Small intestine (tissue), 7 donors: ENCODE results near the gene HOXD12. TPM values are rescaled to one million over a fixed set of nuclear protein-coding genes. Genes with fewer than 3 reads are reported as not detected.

Source experiments
- DNase-seq, 2 donors: peaks; one replicate each; pipeline versions ENCODE4 v3.0.0 to v3.0.0-alpha.2; 2013
- FAIRE-seq: peaks from 2 replicates; lab custom pipeline; 2012; peaks lifted over from hg19 to GRCh38; lab: Jason Lieb, UNC
- H3K27ac ChIP-seq, 3 donors: one replicate each; pipeline ENCODE4 v1.5.1; 2013; ENCODE audit warnings: low read length in 2 of 3, mild to moderate bottlenecking in 2 of 3, control low read depth in 1 of 3, inconsistent platforms in 1 of 3, low read depth in 1 of 3, moderate library complexity in 1 of 3
- H3K27me3 ChIP-seq, 3 donors: one replicate each; pipeline ENCODE4 v1.6.1; 2013; ENCODE audit warnings: low read length in 3 of 3, inconsistent platforms in 1 of 3; ENCODE audit not compliant: control insufficient read depth in 3 of 3, insufficient read depth in 3 of 3
- H3K36me3 ChIP-seq, 3 donors: one replicate each; pipeline ENCODE4 v1.6.1; 2013; ENCODE audit warnings: low read length in 3 of 3, inconsistent platforms in 1 of 3, low read depth in 1 of 3, mild to moderate bottlenecking in 1 of 3, moderate library complexity in 1 of 3; ENCODE audit not compliant: control insufficient read depth in 3 of 3, insufficient read depth in 2 of 3
- H3K4me1 ChIP-seq, 3 donors: one replicate each; pipeline ENCODE4 v1.6.1; 2013; ENCODE audit warnings: low read length in 2 of 3, inconsistent platforms in 1 of 3, low read depth in 1 of 3, mild to moderate bottlenecking in 1 of 3, moderate library complexity in 1 of 3; ENCODE audit not compliant: control insufficient read depth in 3 of 3, insufficient read depth in 2 of 3
- H3K4me3 ChIP-seq, 3 donors: one replicate each; pipeline ENCODE4 v1.5.1; 2013; ENCODE audit warnings: low read length in 3 of 3, control low read depth in 1 of 3, inconsistent platforms in 1 of 3, low read depth in 1 of 3, mild to moderate bottlenecking in 1 of 3, moderate library complexity in 1 of 3
- H3K9me3 ChIP-seq, 2 donors: one replicate each; pipeline ENCODE4 v1.6.1; 2013; ENCODE audit warnings: low read depth in 1 of 2, low read length in 1 of 2; ENCODE audit not compliant: control insufficient read depth in 2 of 2, insufficient read depth in 1 of 2
- WGBS, 3 donors: extraction: QIAGEN DNeasy Blood & Tissue Kit; methylation state at CpG; one replicate each; pipeline ENCODE4 v1.1.7; 2013; 5-methylcytosine and 5-hydroxymethylcytosine counted together
- polyA plus RNA-seq, 4 donors: library from polyadenylated mRNA; stranded (reverse) in 3 of 4; unstranded in 1 of 4; fragments of 200-250 nt in 3 of 4; fragments of 120-200 nt in 1 of 4; gene quantifications; one replicate each; pipeline versions ENCODE4 v1.2.1 to v1.2.3, GENCODE V29; 2013
- donor health status: healthy with polysubstance abuse.
- donor health status: control.
- donor health status: control.
- donor health status: Bipolar disorder and iron deficiency.
- donor health status: healthy.

HOXD12 gene
- polyA plus RNA-seq, 4 donors = not detected

GRCh38 chr2:176121190-176122051 lies 21.8 kb downstream of the HOXD12 start:
- no peak overlapping the region for H3K4me3 ChIP-seq
- WGBS, 3 donors = 9 to 19% (median 10%) methylated on average over 40 to 53 of the region's 53 CpGs
- DNase-seq = no peak

DNA sequence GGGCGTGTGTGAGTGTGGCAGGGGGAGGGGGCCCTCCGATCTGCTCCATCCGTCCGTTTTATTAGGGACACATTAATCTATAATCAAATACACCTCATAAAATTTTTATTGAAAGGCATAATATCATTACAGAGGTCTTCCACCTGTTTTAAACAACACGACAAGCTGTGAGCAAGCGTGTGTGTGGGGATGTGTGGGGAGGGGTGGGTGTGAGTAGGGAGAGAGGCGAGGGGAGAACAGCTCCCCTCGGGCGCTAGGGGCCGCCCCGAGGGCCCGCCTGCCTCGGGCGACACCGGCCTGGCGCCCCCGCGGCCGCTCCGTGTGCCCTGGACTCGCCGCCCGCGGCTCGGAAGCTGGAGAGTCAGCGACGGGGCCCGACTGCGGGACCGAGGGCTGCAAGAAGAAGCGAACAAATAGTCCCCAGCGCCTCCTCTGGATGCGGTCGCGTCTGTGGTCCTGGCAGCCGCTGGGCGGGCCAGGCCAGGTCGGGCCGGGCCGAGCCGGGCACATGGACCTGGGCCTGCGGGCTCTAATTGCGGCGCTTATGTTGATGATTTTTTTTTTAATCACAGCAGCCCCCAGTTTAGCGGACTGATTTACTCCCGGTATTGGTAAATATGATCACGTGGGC lies 22.6 kb downstream of the HOXD12 start:
- Histone ChIP-seq H3K27ac (no peak overlapping the region), H3K36me3 (no peaks in the 10 kb centered on the region), H3K4me3 (peak overlapping the region; percentile 27 to 59 (median 30)), H3K27me3 (peaks cover 13 to 95% (median 64%) of the 10 kb centered on the region in 3 donors), H3K4me1 (no peaks in the 10 kb centered on the region), H3K9me3 (peaks cover 0 to 4% of the 10 kb centered on the region in 2 donors)
- DNase-seq = no peak
- WGBS, 3 donors = 2 to 5% (median 5%) methylated on average over 24 to 47 of the region's 47 CpGs
- FAIRE-seq = no peak

More at GRCh38 chr2:176121190-176122051, 21.8 kb downstream of the HOXD12 start:
- Histone ChIP-seq H3K27me3 (peaks cover 20 to 95% (median 72%) of the 10 kb centered on the region in 3 donors), H3K4me1 (no peaks in the 10 kb centered on the region), H3K9me3 (peaks cover 0 to 4% of the 10 kb centered on the region in 2 donors), H3K36me3 (no peaks in the 10 kb centered on the region), H3K27ac (no peak overlapping the region)
- FAIRE-seq = no peak

DNA sequence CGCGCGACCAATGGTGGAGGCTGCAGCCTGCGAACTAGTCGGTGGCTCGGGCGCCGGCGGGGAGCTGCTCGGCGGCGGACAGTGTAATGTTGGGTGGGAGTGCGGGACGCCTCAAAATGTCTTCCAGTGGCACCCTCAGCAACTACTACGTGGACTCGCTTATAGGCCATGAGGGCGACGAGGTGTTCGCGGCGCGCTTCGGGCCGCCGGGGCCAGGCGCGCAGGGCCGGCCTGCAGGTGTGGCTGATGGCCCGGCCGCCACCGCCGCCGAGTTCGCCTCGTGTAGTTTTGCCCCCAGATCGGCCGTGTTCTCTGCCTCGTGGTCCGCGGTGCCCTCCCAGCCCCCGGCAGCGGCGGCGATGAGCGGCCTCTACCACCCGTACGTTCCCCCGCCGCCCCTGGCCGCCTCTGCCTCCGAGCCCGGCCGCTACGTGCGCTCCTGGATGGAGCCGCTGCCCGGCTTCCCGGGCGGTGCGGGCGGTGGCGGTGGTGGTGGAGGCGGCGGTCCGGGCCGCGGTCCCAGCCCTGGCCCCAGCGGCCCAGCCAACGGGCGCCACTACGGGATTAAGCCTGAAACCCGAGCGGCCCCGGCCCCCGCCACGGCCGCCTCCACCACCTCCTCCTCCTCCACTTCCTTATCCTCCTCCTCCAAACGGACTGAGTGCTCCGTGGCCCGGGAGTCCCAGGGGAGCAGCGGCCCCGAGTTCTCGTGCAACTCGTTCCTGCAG lies 23.3 kb downstream of the HOXD12 start, which contains the start of gene HOXD9:
Gene HOXD9 (plus strand): TSS at position 37 of the 728 bp plus-strand sequence. CDS start 50 bp downstream, at position 87.
- H3K4me1 ChIP-seq = no peaks in the 10 kb centered on the region
- H3K36me3 ChIP-seq = no peaks in the 10 kb centered on the region
- WGBS, 3 donors = 3 to 4% (median 3%) methylated on average over 49 to 84 of the region's 84 CpGs
- DNase-seq = peak in 1 of 2 donors; percentile 69
- FAIRE-seq = no peak
- H3K9me3 ChIP-seq = peaks cover 0 to 4% of the 10 kb centered on the region in 2 donors
- H3K27ac ChIP-seq = no peak within 1 kb of the TSS
- H3K27me3 ChIP-seq = peaks cover 13 to 95% (median 58%) of the 10 kb centered on the region in 3 donors
- peak within 1 kb of the TSS; percentile 27 to 59 (median 37) for H3K4me3 ChIP-seq

DNA sequence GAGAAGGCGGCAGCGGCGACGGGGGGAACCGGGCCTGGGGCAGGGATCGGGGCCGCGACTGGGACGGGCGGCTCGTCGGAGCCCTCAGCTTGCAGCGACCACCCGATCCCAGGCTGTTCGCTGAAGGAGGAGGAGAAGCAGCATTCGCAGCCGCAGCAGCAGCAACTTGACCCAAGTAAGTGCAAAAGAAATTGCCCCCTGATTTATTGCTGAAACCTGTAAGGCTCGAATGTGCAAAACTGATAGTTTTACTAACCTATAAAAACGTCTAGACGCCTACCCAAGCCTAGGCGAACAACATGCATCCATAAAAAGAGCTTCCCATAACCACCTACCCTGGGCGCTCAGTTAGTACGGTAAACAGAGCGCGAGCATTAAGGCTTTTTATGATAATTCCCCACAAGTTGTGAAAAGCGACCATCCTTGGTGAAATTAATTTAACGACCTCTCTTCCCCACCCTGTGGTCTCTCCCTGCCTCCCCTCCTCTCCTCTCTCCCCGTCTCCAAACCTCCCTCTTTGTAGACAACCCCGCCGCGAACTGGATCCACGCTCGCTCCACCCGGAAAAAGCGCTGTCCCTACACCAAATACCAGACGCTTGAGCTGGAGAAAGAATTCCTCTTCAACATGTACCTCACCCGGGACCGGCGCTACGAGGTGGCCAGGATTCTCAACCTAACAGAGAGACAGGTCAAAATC lies 24.0 kb downstream of the HOXD12 start:
- H3K4me1 ChIP-seq = no peaks in the 10 kb centered on the region
- FAIRE-seq (no peak), DNase-seq (no peak)
- WGBS, 3 donors = 7 to 9% (median 7%) methylated on average over 40 of the region's 40 CpGs
- H3K36me3 ChIP-seq = no peaks in the 10 kb centered on the region
- peaks cover 0 to 4% of the 10 kb centered on the region in 2 donors for H3K9me3 ChIP-seq
- peaks cover 14 to 95% (median 62%) of the 10 kb centered on the region in 3 donors for H3K27me3 ChIP-seq
- no peak overlapping the region for H3K27ac ChIP-seq
- H3K4me3 ChIP-seq = peak overlapping the region in 2 of 3 donors; percentile 37 to 59

DNA sequence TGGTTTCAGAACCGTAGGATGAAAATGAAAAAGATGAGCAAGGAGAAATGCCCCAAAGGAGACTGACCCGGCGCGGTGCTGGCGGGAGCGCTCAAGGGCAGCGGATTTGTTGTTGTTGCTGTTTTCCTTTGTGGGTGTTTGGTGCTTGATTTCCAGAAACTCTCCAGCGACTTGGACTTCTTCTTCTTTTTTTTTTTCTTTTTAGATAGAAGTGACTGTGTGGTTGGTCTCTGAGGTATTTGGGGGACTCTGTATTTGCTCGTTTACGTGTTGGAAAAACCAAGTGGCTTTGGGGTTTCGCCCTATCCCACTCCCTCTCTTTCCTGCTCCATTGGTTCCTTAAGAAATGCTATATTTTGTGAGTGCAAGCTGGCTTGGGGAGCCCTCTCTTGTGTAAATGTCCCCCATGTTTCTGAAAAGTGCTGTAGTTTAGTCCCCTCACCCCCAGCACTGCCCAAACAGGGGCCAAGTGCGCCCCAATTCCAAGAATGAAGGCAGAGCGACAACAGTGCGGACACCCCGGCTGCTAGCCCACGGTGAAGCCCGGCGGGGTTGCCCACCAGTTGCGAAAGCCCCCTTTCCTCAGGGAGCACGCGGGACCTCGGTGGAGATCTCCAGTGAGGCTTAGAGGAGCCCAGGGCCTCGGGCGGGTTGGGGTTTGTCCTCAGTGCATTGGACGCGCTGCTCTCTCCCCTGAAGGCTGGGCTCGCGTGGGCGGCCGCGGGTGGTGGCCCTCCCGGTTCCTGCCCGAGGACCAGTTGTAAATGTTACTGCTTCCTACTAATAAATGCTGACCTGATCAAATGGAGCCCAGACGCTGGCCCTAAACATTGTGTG lies 24.7 kb downstream of the HOXD12 start:
- DNase-seq (no peak), FAIRE-seq (no peak)
- no peaks in the 10 kb centered on the region for H3K36me3 ChIP-seq
- no peak overlapping the region for H3K27ac ChIP-seq
- peak overlapping the region in 1 of 3 donors; percentile 37 for H3K4me3 ChIP-seq
- WGBS, 3 donors = 13 to 17% (median 16%) methylated on average over 30 to 34 of the region's 34 CpGs
- no peaks in the 10 kb centered on the region for H3K9me3 ChIP-seq
- peaks cover 0 to 1% (median 0%) of the 10 kb centered on the region in 3 donors for H3K4me1 ChIP-seq
- H3K27me3 ChIP-seq = peaks cover 14 to 96% (median 65%) of the 10 kb centered on the region in 3 donors

GRCh38 chr2:176124947-176125771 lies 25.6 kb downstream of the HOXD12 start:
- Histone ChIP-seq H3K4me3 (no peak overlapping the region), H3K27ac (no peak overlapping the region), H3K36me3 (no peaks in the 10 kb centered on the region), H3K27me3 (peaks cover 10 to 93% (median 61%) of the 10 kb centered on the region in 3 donors), H3K4me1 (peaks cover 0 to 2% (median 2%) of the 10 kb centered on the region in 3 donors), H3K9me3 (no peaks in the 10 kb centered on the region)
- WGBS, 3 donors = 14 to 35% (median 18%) methylated on average over 9 of the region's 9 CpGs
- FAIRE-seq (no peak), DNase-seq (no peak)

DNA sequence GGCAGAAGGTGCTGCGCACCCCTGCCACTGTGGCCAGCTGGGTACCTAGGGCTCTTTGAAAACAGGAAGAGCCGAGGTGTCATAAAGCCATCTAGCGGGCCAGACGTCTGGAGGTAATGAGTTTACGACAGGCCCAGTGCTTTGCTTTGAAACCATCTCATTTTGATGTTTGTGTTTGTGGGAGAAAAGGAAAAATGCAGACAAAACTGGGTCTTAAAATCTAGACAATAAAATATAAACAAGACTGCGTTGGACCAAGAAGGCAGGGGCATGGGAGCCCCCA lies 26.1 kb downstream of the HOXD12 start:
- Histone ChIP-seq H3K9me3 (no peaks in the 10 kb centered on the region), H3K27ac (no peak overlapping the region), H3K27me3 (peaks cover 13 to 91% (median 56%) of the 10 kb centered on the region in 3 donors), H3K4me1 (peaks cover 0 to 2% (median 2%) of the 10 kb centered on the region in 3 donors), H3K36me3 (no peaks in the 10 kb centered on the region), H3K4me3 (no peak overlapping the region)
- WGBS, 3 donors = 13 to 28% (median 14%) methylated on average over 6 of the region's 6 CpGs
- DNase-seq = no peak
- FAIRE-seq = no peak
